H1 (cell line): ENCODE data around the gene SLC4A11. TPM values are rescaled to one million over a fixed set of nuclear protein-coding genes. Genes with fewer than 3 reads are reported as not detected.

Experiments
- ATF2 ChIP-seq: IDR thresholded peaks from 2 replicates; pipeline ENCODE4 v1.6.1; 2012; ENCODE audit warnings: low read length, inconsistent platforms
- NRF1 ChIP-seq: IDR thresholded peaks from 2 replicates; pipeline ENCODE4 v1.6.1; 2011; ENCODE audit warnings: mild to moderate bottlenecking, low read depth, low read length, improper control_type of control experiment
- POLR2AphosphoS5 ChIP-seq: IDR thresholded peaks from 2 replicates; pipeline ENCODE4 v1.6.1; 2011; ENCODE audit warnings: low read depth, low read length
- POU5F1 ChIP-seq: IDR thresholded peaks from 2 replicates; pipeline ENCODE4 v1.6.1; 2011; ENCODE audit warnings: low read depth, mild to moderate bottlenecking, low read length, moderate library complexity
- RBBP5 ChIP-seq: IDR thresholded peaks from 2 replicates; pipeline ENCODE4 v1.7.1; 2012; ENCODE audit warnings: low read depth, mild to moderate bottlenecking, inconsistent platforms, low read length, moderate library complexity, borderline replicate concordance
- SP2 ChIP-seq: IDR thresholded peaks from 2 replicates; pipeline ENCODE4 v1.6.1; 2012; ENCODE audit warnings: mild to moderate bottlenecking, low read length, inconsistent platforms
- polyA plus RNA-seq, 7 experiments: library from polyadenylated mRNA; depleted of rRNA in 3 of 7; stranded (reverse) in 5 of 7; unstranded in 2 of 7; fragments of >200 nt in 5 of 7; fragments of 200-250 nt in 2 of 7; gene quantifications; 1 replicate in 5 of 7; 2 replicates in 1 of 7; 4 replicates in 1 of 7; pipeline versions ENCODE4 v1.2.1 to v1.2.3, GENCODE V29; 2011 to 2013; ENCODE audit warnings: missing spikeins in 2 of 7, mixed read lengths in 2 of 7
- total RNA-seq: library from RNA; stranded (reverse); fragmentation: NEBNext Ultra II Directional; extraction: Animal tissue kit (Norgen Biotek cat#: 25700); gene quantifications from 2 replicates; pipeline ENCODE4 v1.2.1, GENCODE V29; 2021
- TF ChIP-seq, protein P1 (sequence below): fragments of 300-600 bp; sonication (generic); IDR thresholded peaks from 2 replicates; pipeline ENCODE4 v1.7.1; 2012; ENCODE audit warnings: low read length, moderate library complexity, mild to moderate bottlenecking, inconsistent platforms; ENCODE audit not compliant: insufficient replicate concordance

The SLC4A11 gene
- total and polyA plus RNA-seq, 2 of the 8 experiments (the other 6 are each of a cell fraction or from before 2014, with no cell fraction given), result 11.9 to 32.3 TPM

DNA sequence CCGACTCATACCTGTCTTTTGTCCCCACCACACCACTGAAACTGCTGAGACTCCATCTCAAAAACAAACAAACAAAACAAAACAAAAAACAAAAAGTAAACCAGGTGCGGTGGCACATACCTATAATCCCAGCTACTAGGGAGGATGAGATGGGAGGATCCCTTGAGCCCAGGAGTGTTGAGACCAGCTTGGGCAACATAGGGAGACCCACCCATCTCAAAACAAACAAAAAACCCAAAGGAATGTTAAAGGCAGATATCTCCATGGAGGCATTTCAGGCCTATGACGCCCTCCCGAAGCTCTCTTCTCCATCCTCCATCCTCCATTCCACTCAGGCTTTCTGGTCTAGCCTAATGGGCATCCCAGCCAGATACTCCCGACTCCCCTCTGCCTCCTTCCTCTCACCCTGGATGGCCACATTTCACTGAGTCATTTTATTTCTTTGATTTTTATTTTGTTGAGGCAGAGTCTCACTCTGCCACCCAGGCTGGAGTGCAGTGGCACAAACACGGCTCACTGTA, 3.2 kb upstream of the SLC4A11 start (continued):
- TF ChIP-seq, protein P1, sequence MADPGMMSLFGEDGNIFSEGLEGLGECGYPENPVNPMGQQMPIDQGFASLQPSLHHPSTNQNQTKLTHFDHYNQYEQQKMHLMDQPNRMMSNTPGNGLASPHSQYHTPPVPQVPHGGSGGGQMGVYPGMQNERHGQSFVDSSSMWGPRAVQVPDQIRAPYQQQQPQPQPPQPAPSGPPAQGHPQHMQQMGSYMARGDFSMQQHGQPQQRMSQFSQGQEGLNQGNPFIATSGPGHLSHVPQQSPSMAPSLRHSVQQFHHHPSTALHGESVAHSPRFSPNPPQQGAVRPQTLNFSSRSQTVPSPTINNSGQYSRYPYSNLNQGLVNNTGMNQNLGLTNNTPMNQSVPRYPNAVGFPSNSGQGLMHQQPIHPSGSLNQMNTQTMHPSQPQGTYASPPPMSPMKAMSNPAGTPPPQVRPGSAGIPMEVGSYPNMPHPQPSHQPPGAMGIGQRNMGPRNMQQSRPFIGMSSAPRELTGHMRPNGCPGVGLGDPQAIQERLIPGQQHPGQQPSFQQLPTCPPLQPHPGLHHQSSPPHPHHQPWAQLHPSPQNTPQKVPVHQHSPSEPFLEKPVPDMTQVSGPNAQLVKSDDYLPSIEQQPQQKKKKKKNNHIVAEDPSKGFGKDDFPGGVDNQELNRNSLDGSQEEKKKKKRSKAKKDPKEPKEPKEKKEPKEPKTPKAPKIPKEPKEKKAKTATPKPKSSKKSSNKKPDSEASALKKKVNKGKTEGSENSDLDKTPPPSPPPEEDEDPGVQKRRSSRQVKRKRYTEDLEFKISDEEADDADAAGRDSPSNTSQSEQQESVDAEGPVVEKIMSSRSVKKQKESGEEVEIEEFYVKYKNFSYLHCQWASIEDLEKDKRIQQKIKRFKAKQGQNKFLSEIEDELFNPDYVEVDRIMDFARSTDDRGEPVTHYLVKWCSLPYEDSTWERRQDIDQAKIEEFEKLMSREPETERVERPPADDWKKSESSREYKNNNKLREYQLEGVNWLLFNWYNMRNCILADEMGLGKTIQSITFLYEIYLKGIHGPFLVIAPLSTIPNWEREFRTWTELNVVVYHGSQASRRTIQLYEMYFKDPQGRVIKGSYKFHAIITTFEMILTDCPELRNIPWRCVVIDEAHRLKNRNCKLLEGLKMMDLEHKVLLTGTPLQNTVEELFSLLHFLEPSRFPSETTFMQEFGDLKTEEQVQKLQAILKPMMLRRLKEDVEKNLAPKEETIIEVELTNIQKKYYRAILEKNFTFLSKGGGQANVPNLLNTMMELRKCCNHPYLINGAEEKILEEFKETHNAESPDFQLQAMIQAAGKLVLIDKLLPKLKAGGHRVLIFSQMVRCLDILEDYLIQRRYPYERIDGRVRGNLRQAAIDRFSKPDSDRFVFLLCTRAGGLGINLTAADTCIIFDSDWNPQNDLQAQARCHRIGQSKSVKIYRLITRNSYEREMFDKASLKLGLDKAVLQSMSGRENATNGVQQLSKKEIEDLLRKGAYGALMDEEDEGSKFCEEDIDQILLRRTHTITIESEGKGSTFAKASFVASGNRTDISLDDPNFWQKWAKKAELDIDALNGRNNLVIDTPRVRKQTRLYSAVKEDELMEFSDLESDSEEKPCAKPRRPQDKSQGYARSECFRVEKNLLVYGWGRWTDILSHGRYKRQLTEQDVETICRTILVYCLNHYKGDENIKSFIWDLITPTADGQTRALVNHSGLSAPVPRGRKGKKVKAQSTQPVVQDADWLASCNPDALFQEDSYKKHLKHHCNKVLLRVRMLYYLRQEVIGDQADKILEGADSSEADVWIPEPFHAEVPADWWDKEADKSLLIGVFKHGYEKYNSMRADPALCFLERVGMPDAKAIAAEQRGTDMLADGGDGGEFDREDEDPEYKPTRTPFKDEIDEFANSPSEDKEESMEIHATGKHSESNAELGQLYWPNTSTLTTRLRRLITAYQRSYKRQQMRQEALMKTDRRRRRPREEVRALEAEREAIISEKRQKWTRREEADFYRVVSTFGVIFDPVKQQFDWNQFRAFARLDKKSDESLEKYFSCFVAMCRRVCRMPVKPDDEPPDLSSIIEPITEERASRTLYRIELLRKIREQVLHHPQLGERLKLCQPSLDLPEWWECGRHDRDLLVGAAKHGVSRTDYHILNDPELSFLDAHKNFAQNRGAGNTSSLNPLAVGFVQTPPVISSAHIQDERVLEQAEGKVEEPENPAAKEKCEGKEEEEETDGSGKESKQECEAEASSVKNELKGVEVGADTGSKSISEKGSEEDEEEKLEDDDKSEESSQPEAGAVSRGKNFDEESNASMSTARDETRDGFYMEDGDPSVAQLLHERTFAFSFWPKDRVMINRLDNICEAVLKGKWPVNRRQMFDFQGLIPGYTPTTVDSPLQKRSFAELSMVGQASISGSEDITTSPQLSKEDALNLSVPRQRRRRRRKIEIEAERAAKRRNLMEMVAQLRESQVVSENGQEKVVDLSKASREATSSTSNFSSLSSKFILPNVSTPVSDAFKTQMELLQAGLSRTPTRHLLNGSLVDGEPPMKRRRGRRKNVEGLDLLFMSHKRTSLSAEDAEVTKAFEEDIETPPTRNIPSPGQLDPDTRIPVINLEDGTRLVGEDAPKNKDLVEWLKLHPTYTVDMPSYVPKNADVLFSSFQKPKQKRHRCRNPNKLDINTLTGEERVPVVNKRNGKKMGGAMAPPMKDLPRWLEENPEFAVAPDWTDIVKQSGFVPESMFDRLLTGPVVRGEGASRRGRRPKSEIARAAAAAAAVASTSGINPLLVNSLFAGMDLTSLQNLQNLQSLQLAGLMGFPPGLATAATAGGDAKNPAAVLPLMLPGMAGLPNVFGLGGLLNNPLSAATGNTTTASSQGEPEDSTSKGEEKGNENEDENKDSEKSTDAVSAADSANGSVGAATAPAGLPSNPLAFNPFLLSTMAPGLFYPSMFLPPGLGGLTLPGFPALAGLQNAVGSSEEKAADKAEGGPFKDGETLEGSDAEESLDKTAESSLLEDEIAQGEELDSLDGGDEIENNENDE, result no peak
- TF ChIP-seq SP2 (no peak), ATF2 (no peak), NRF1 (no peak), POU5F1 (no peak), POLR2AphosphoS5 (no peak), RBBP5 (no peak)
